HG02973 (cell line): ENCODE results near the gene IFT22.
A peak's percentile ranks its signal among the peaks of the same experiment; 100 is the strongest.
"Not testable (repeated sequence)": the region's sequence is repeated elsewhere in the genome, so short reads cannot be mapped to it uniquely, and the experiment has no call there.

Experiments
- ATAC-seq: cut with Tn5 transposase; IDR thresholded peaks from one replicate; pipeline ENCODE4 v1.9.1; 2021; ENCODE audit warnings: moderate library complexity; ENCODE audit not compliant: unreplicated experiment

IFT22 gene

DNA sequence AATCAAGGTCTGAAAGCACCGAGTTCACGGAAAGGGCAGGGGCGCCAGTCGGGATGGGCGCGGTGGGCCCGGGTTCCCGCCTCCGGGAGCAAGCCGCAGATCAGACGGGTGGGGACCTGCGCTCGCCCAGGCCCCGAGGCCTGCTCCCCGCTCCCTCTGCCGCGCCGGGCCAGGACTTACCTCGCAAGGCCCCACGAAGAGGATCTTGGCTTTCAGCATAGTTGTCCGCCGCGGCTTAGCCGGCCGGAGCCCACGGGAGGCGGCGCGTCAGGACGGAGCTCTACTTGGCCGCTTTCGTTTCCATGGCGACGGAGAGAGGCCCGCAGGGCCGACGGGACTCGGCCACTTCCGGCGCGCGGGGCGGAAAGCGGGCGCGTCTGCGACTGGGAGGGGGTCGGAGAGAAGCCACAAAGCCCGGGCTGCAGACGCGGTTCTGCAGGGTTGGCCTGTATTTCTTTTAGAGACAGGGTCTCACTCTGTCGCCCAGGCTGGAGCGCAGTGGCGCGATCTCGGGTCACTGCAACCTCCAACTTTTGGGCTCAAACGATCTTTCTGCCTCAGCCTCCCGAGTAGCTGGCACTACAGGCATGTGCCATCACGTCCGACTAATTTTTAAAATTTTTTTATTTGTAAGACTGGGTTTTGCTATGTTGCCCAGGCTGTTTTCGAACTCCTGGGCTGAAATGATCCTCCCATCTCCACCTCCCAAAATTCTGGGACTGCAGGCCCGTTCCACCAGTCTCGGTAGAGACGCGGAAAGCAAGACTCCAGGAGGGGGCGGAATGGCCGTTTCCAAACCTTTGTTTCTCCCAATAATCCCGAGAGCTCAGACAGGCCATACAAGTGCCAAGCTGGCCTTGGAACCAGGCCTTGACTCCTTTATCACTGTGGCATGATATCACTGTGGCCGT, at the start of gene IFT22:
IFT22 (minus strand) TSS at position 322 of the 911 bp plus-strand sequence; CDS start at position 219, 103 bp downstream.
- peak; percentile 93 for ATAC-seq

DNA sequence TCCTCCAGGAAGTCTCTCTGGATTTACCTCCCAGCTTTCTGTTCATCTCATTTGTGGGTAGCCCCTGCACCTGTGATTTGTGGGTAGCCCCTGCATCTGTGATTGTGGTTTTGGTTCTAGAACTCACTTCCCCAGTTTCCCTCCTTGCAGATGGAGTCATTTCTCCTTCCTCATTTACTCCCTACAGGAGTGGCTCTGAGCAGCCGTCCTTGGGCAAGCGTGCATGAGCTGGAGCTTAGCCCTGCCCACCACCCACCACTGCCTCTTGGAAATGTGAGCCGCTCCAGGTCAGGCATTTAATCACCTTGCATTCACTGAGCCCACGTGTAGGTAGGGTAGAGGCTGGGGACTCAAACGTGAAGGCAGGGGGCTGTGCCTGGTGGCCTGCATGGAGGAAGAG, 49.2 kb upstream of the IFT22 start:
- no peak for ATAC-seq

GRCh38 chr7:101368422-101369165, 47.0 kb upstream of the IFT22 start:
- ATAC-seq: no peak

- no peak for ATAC-seq
These were observed 46.1 kb upstream of the IFT22 start for GRCh38 chr7:101367676-101368075.

GRCh38 chr7:101365956-101366355, 44.3 kb upstream of the IFT22 start:
- no peak for ATAC-seq

DNA sequence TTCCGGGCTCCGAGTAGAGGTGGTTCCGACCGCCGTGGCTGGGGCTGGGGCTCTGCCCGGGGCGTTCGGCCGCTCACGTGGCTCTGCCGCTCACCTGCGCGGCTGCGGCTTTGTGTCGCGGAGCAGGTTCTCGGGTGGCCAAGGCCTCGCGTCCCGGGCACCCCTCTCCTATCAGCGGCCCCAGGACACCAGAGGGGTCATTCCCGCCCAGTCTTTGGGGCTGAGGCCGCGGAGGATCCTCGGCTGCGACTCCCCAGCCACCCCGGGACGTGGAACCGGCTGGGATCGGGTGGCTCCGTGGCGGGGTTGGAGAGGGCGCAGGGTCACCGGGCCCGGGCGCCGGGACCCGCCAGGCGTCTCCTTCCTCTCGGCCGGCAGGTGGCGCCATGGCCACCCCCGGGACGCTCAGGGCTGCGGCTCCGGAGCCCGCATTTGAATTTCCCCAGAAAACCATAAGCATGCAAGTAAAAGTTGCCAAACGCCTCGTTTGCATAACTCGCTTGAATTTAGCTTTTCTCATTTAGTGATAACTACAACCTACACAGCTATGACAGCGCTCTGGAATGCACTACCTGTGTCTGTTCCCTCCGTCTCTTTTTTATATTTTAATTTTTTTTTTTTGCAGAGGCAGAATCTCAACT, 42.2 kb upstream of the IFT22 start:
- no peak for ATAC-seq

- no peak for ATAC-seq
These were observed 41.7 kb upstream of the IFT22 start for GRCh38 chr7:101363196-101363733.

DNA sequence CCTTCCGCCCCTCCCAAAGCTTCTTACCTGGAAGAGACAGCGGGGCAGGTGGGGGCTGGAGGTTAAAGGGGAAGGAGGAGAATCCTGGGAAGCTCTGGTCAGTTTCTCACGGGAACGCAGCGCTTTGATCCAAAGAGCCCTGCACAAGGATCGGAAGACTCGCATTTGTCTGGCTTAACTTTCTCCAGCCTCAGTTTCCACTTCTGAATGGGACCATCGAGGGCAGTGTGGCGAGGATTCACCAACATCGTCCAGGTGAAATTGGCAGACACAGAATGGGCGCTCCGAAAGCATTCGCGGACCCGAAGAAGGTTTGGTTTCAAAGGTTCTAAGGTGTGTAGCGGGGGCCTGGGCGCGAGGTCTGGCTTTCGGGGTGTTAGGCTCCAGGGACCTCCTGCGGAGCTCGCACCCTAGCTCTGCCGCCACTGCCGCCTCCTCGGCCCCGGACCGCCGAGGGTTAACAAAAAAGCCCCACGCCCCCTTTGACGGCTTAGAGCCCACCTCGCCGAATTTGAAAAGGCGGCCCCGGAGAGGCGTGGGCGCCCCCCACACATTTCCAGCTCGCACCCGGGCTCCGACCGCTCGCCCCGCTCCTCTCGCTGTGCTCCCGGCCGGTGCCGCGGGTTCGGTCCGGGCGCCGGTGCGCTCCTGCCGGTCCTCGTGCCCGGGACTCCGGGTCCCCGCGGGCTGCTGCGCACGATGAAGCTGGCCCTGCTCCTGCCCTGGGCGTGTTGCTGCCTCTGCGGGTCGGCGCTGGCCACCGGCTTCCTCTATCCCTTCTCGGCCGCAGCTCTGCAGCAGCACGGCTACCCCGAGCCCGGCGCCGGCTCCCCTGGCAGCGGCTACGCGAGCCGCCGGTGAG, 41.0 kb upstream of the IFT22 start, which contains the start of gene COL26A1:
COL26A1 (plus strand) TSS at position 542 of the 862 bp plus-strand sequence; CDS start at position 700, 158 bp downstream.
- ATAC-seq: no peak

DNA sequence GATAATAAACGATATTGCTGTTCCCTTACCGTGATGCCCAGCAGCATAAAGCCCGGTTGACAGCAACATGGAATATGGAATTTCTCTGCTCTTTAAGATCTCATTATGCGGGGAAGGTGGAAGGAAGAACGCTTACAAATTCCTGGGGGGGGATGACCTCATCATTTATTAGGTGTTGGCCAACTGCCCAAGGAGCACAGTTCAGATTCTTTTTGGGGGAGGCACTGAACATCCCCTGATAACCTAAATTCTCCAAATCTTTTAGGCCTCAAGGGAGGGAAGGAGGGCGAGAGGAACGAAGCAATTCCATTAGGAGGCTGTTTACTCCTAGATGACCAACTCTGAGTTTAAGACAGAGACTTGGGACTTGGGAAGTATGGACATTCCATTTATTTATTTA, 35.8 kb upstream of the IFT22 start:
- ATAC-seq: no peak

- ATAC-seq: no peak
These were observed 31.3 kb upstream of the IFT22 start for GRCh38 chr7:101352920-101353308.

DNA sequence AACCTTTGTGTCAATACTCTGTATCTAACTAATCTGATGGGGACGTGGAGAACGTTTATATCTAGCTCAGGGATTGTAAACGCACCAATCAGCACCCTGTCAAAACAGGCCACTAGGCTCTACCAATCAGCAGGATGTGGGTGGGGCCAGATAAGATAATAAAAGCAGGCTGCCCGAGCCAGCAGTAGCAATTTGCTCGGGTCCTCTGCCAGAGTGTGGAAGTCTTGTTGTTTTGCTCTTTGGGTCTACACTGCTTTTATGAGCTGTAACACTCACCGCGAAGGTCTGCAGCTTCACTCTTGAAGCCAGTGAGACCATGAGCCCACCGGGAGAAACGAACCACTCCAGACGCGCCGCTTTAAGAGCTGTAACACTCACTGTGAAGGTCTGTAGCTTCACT, 27.7 kb upstream of the IFT22 start:
- not testable (repeated sequence) for ATAC-seq

- not testable (repeated sequence) for ATAC-seq
These were observed 26.9 kb upstream of the IFT22 start for GRCh38 chr7:101348456-101349067.

DNA sequence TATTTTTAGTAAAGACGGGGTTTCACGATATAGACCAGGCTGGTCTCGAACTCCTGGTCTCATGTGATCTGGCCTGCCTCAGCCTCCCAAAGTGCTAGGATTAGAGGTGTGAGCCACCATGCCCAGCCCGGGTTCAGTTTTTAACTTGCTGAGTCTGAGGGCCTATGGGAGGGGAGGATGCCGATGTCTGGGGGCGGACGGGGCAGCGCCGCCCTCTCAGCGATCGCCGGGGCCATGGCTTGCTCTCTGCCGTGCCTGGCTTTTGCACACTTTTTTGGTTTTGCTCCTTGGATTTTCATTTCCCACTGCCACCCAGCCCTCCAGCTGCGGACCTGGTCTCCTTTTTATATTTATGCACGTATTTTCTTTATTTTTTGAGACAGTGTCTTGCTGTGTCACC, 25.9 kb upstream of the IFT22 start:
- ATAC-seq: no peak

DNA sequence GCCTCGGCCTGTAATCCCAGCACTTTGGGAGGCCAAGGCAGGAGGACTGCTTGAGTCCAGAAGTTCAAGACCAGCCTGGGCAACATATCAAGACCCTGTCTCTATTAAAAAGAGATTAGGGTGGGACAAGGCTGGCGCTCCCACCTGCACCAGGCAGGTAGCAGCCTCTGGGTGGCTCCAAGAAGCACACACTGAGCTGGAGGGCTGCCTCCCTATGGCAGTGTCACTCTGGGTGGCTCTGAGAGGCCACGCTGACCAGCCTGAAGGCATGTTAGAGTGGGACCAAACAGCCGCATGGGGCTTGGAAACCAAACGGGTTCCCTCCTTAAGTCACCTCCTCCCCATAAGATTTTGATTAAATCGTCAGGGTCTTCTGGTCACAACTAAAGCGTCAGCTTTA, 21.3 kb upstream of the IFT22 start:
- ATAC-seq: no peak

DNA sequence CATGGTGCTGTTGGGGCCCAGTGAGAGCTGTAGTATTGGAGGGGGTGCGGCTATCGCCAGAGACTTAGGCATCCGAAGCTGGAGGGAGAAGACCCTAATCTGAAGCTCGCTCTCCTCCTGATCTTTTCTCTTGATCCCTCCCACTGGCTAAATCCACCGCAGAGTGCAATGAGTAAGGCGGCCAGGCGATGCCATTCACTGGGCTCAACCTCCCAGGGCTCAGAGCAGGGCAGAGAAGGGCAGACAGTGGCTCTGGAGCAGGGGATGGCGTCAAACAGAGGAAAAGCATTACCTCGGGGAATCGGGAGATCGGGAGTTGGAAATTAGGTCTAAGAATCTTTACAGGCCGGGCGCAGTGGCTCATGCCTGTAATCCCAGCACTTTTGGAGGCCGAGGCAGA, 18.8 kb upstream of the IFT22 start:
- no peak for ATAC-seq

DNA sequence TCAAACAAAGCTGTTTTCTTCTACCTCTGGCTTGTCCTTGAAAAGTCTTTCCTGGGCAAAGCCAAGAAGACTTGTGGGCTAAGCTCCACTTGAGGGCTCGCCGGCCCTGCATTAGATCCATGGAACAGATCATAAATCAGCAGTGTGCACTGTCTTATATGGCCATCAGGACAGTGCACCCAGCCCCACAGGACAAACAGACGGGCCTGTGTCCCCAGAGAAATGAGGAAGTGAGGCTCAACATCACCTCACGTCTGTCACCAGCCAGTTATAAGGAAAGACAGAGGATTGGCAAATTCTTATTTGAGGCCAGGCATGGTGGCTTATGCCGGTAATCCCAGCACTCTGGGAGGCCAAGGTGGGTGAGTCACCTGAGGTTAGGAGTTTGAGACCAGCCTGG, 12.3 kb upstream of the IFT22 start:
- no peak for ATAC-seq

DNA sequence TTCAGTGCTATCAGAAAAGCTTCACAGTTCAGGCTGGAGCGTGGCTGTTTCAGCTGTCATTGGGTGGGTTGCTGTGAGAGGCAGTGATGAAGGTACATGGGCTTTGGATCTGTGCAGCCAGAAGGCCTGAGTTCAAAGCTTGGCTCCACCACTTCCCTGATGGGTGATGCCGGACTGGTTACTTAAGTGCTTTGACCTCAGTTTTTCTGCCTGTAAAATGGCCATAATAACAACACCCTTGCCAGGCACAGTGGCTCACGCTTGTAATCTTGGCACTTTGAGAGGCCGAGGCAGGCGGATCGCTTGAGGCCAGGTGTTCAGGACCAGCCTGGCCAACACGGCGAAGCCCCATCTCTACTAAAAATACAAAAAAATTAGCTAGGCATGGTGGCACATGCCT, 10.4 kb upstream of the IFT22 start:
- ATAC-seq: no peak

DNA sequence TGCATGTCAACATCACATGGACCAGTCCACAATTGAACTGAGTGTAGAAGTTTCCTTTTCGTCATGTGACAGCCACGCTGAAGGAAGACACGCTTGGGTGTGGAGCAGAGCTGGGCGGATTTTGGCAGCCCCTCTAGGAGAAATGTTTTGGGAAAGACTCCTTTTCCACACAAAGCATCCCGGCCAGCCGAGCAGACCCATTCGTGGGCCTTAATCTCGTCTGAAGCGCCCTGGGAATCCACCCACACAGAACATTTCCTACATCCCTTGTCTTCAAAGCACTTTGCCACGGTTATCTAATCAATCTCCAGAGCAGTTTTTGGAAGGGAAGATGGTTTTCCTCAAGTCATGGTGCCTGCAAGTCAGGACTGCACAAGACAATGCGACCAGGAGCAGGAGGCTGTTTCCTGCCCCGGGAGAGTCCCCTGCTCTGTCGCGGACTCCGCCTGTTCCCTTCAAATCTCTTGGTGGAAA, 8.4 kb upstream of the IFT22 start:
- ATAC-seq: no peak

DNA sequence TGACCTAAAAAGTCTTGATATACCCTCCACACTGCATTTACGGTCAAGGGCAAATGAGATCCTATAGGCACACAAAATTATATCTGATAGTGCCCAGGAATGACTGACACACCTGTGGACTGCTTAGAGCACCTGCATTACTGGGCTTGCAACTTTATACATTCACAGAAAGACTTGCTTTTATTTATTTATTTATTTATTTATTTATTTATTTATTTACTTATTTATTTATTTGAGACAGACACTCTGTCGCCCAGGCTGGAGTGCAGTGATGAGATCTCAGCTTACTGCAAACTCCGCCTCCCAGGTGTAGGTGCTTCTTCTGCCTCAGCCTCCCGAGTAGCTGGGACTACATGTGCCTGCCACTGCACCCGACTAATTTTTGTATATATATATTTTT, 6.5 kb upstream of the IFT22 start:
- ATAC-seq: no peak

GRCh38 chr7:101319401-101319800, 2.2 kb downstream of the IFT22 start:
- no peak for ATAC-seq
